SH-SY5Y (cell line): ENCODE data around the gene AGBL1.

Experiments
- GATA2 ChIP-seq: IDR thresholded peaks from 2 replicates; pipeline ENCODE4 v1.6.1; 2011; ENCODE audit warnings: mild to moderate bottlenecking, low read depth, low read length
- GATA3 ChIP-seq: IDR thresholded peaks from 2 replicates; pipeline ENCODE4 v1.6.1; 2011; ENCODE audit warnings: low read depth, mild to moderate bottlenecking, low read length, moderate library complexity

DNA sequence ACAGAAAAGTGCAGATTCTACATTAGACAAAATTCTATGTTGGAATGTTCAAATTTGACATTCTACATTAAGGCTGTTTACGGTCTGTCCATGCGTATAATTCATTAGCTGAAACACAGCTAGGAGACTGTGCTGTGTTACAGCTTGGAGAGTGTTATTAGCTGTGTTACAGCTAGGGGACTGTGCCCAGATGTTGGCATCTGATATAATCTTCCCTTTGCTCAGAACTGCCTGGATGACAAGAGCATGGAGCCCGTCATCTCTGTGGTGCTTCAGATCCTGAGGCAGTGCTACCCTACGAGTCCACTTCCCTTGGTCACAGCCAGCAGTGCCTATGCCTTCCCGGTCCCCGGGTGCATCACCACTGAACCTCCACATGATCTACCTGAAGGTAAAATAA, 177.0 kb downstream of the AGBL1 start:
- TF ChIP-seq GATA2, result peak; percentile 91
- peak; percentile 73 for TF ChIP-seq GATA3
